Spleen (tissue), 7 donors: ENCODE results near the gene SH3RF3.

Source experiments
- POLR2A ChIP-seq, 3 donors: fragments of 450-650 bp; IDR thresholded peaks; one replicate each; pipeline ENCODE4 v1.5.1; 2017; ENCODE audit warnings: antibody characterized with exemption in 3 of 3, mild to moderate bottlenecking in 1 of 3
- TF ChIP-seq, protein P1 (sequence below), 11 experiments: fragments of 200-600 bp in 7 of 11; fragments of 450-650 bp in 4 of 11; sonication (generic) in 4 of 11; IDR thresholded peaks in 8 of 11; conservative IDR thresholded peaks in 3 of 11; 1 replicate in 7 of 11; 2 replicates in 4 of 11; pipeline versions ENCODE4 v1.4.0 to v1.8.0; 2016 to 2021; ENCODE audit warnings: antibody characterized with exemption in 11 of 11, inconsistent platforms in 4 of 11, mild to moderate bottlenecking in 1 of 11
- donor health status: DM: no; HTN: no; CAD: no; lungs with moderate emphysema.
- donor health status: DM: no; HTN: no; CAD: no.
- donor health status: DM: no; HTN: no; CAD: no.

DNA sequence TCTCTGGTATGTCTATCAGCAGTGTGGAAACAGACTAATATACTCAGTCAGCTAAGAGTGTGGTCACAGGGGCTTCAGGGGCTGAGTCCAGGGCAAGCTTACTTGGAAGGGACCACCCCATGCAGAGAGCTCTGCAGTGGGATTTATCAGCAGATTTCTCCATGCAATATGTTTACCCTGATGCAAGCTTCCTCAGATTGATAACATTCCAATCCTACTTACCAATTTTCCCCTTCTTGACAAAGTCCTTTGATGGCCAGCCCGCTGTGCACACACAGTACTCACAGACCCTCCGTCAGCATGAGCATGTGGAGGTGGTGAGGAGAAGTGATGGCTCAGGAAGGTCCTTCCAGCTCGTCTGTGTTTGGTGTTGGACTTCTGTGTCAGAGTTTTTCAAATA is 51.8 kb downstream of the SH3RF3 start:
- TF ChIP-seq, protein P1, sequence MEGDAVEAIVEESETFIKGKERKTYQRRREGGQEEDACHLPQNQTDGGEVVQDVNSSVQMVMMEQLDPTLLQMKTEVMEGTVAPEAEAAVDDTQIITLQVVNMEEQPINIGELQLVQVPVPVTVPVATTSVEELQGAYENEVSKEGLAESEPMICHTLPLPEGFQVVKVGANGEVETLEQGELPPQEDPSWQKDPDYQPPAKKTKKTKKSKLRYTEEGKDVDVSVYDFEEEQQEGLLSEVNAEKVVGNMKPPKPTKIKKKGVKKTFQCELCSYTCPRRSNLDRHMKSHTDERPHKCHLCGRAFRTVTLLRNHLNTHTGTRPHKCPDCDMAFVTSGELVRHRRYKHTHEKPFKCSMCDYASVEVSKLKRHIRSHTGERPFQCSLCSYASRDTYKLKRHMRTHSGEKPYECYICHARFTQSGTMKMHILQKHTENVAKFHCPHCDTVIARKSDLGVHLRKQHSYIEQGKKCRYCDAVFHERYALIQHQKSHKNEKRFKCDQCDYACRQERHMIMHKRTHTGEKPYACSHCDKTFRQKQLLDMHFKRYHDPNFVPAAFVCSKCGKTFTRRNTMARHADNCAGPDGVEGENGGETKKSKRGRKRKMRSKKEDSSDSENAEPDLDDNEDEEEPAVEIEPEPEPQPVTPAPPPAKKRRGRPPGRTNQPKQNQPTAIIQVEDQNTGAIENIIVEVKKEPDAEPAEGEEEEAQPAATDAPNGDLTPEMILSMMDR (IDR thresholded peaks at IDR 0.05 in 8 of 11, conservative IDR thresholded peaks at IDR 0.05 in 3 of 11): no peak
- TF ChIP-seq POLR2A (IDR thresholded peaks at IDR 0.05): no peak
